GM23338 (cell line): ENCODE measurements around the gene YY1AP1.

Experiments
- CREB1 ChIP-seq: fragments of 250-450 bp; sonication (Bioruptor Pico); IDR thresholded peaks from 2 replicates; pipeline ENCODE4 v1.5.0; 2020; ENCODE audit warnings: low read depth, mild to moderate bottlenecking, moderate library complexity
- CTCF ChIP-seq, 2 experiments: fragments of 200-600 bp in 1 of 2; sonication (generic) in 1 of 2; conservative IDR thresholded peaks; 2 replicates each; pipeline versions ENCODE4 v1.5.1 to v1.6.1; 2016 to 2017; ENCODE audit warnings: antibody characterized with exemption in 2 of 2, low read depth in 2 of 2, mild to moderate bottlenecking in 2 of 2, moderate library complexity in 1 of 2
- ETS1 ChIP-seq: IDR thresholded peaks from 2 replicates; pipeline ENCODE4 v1.6.1; 2016; ENCODE audit warnings: antibody characterized with exemption
- EZH2 ChIP-seq: fragments of 200-600 bp; sonication (generic); IDR thresholded peaks from one replicate; pipeline ENCODE4 v1.8.0; 2017; ENCODE audit warnings: antibody characterized with exemption, mild to moderate bottlenecking, low read depth; ENCODE audit not compliant: unreplicated experiment
- POLR2AphosphoS5 ChIP-seq: IDR thresholded peaks from 2 replicates; pipeline ENCODE4 v1.6.1; 2016; ENCODE audit warnings: antibody characterized with exemption, low read depth
- REST ChIP-seq: IDR thresholded peaks from one replicate; pipeline ENCODE4 v1.6.1; 2018; ENCODE audit warnings: antibody characterized with exemption; ENCODE audit not compliant: unreplicated experiment
- ZNF331 ChIP-seq: fragments of 250-450 bp; sonication (Bioruptor Pico); IDR thresholded peaks from 2 replicates; pipeline ENCODE4 v1.5.0; 2020; ENCODE audit warnings: low read depth, mild to moderate bottlenecking, moderate library complexity

GRCh38 chr1:155648207-155649147 is 40.1 kb downstream of the YY1AP1 start:
- TF ChIP-seq POLR2AphosphoS5 (no peak), CTCF (conservative IDR thresholded peaks at IDR 0.05; ENCODE audit: low read depth in 2 of 2) (peak; percentile 43 to 61), ZNF331 (no peak), CREB1 (CRISPR knock-in tag) (no peak), ETS1 (no peak), REST (no peak), EZH2 (no peak)
